ENCODE results near the gene TSPAN9. TPM values are rescaled to one million over a fixed set of nuclear protein-coding genes. Genes with fewer than 3 reads are reported as not detected.

The TSPAN9 gene
- total RNA-seq, 1 donor from 2014 or later = 114 TPM

DNA sequence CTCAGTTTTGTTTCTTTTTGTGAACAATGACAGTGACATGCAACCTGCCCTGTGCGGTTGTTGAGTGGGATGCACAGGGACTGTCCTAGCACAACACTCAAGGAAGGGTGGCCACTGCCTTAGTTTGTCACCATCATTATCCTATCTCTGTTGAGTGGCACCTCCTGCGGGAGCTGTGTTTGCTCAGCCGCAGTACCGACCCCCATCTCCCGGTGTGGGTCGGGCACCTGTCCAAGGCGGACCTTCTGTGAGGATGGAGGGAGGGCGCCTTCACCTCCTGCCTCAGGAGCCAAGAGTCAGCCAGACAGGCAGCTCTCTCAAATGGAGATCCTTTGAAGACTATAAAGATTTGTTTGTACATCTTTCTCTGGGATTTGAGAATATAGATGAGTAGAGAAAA is 142.1 kb downstream of the TSPAN9 start:
- Mint-ChIP-seq H3K27ac (ENCODE audit: unreplicated experiment) (peak overlapping the region; percentile 83), H3K27me3 (ENCODE audit: unreplicated experiment) (no peaks in the 10 kb centered on the region), H3K4me1 (ENCODE audit: unreplicated experiment) (peaks cover 63% of the 10 kb centered on the region), H3K36me3 (ENCODE audit: unreplicated experiment) (peaks cover 6% of the 10 kb centered on the region), H3K4me3 (ENCODE audit: unreplicated experiment) (no peak overlapping the region), H3K9me3 (ENCODE audit: unreplicated experiment) (no peaks in the 10 kb centered on the region)
- DNase-seq (ENCODE audit: extremely low spot score, unreplicated experiment) = no peak
- TF ChIP-seq, protein P1, sequence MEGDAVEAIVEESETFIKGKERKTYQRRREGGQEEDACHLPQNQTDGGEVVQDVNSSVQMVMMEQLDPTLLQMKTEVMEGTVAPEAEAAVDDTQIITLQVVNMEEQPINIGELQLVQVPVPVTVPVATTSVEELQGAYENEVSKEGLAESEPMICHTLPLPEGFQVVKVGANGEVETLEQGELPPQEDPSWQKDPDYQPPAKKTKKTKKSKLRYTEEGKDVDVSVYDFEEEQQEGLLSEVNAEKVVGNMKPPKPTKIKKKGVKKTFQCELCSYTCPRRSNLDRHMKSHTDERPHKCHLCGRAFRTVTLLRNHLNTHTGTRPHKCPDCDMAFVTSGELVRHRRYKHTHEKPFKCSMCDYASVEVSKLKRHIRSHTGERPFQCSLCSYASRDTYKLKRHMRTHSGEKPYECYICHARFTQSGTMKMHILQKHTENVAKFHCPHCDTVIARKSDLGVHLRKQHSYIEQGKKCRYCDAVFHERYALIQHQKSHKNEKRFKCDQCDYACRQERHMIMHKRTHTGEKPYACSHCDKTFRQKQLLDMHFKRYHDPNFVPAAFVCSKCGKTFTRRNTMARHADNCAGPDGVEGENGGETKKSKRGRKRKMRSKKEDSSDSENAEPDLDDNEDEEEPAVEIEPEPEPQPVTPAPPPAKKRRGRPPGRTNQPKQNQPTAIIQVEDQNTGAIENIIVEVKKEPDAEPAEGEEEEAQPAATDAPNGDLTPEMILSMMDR (IDR thresholded peaks at IDR 0.05) = no peak

DNA sequence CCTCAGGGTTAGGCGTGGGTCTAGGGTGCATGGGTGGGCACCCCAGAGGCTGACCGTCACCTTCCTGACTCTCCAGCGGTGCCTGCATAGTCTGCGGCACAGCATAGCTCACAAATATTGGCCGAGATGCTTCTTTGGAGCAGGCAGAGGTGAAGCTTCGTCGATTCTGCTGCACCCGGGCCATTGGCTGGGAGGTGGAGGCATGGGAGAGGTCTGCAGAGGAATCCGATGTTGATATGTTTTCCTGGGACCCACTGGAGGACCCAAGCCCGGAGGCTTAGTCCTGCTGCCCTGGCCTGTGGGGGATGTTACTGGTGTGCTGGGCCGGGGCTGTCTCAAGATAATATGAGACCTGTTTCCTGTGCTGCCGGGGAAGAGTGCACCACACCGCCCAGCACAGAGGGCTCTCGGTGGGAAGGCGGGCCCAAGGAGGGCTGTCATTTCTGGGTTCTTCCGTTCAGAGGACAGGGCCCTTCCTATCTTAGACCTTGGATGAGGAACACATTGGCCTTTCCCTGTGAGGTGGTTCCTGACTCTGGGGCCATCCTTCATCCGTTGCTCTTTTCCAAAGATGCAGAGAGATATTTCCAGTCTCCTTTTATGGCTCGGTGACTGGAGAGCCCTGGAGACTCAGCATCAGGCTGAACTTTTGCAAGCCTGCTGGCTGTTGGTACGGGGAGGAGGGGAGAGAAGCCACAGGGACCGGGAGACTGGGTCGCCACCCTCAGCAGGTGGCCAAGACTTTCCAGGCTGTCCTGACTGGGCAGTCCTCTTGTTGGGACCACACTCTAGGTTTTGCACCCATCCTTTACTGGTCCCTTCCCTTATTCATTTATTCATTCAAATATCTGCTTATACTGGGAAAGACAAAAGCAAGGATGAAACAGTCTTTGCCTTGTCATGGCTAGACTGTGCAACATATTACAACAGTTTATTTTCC is 143.5 kb downstream of the TSPAN9 start:
- Mint-ChIP-seq H3K27me3 (ENCODE audit: unreplicated experiment) (no peaks in the 10 kb centered on the region), H3K27ac (ENCODE audit: unreplicated experiment) (no peak overlapping the region), H3K9me3 (ENCODE audit: unreplicated experiment) (no peaks in the 10 kb centered on the region), H3K4me1 (ENCODE audit: unreplicated experiment) (peaks cover 71% of the 10 kb centered on the region), H3K36me3 (ENCODE audit: unreplicated experiment) (peaks cover 3% of the 10 kb centered on the region), H3K4me3 (ENCODE audit: unreplicated experiment) (no peak overlapping the region)
- TF ChIP-seq, protein P1 (IDR thresholded peaks at IDR 0.05) = no peak
- no peak for DNase-seq (ENCODE audit: extremely low spot score, unreplicated experiment)

DNA sequence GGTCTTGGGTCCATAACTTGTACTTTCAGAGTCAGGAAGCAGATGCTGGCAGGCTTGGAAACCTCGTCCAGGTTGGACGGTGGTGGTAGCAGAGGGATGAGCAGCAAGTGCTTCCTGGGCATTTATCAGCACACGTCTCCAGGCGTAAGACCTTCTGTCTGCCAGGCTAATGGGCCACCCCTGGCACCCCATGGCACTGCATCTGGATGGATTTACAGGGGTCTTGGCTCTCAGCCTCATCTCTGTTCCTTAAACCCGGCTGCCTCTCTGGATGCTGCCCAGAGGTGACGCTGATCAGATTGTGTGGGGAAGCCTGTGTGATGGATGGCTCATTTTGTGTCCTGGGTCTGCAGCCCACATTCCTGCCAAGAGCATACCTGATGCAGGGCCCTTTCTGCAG is 145.1 kb downstream of the TSPAN9 start:
- Mint-ChIP-seq H3K4me1 (ENCODE audit: unreplicated experiment) (peaks cover 69% of the 10 kb centered on the region), H3K27me3 (ENCODE audit: unreplicated experiment) (no peaks in the 10 kb centered on the region), H3K9me3 (ENCODE audit: unreplicated experiment) (no peaks in the 10 kb centered on the region), H3K27ac (ENCODE audit: unreplicated experiment) (no peak overlapping the region), H3K36me3 (ENCODE audit: unreplicated experiment) (peaks cover 3% of the 10 kb centered on the region), H3K4me3 (ENCODE audit: unreplicated experiment) (no peak overlapping the region)
- TF ChIP-seq, protein P1 (IDR thresholded peaks at IDR 0.05) = no peak
- no peak for DNase-seq (ENCODE audit: extremely low spot score, unreplicated experiment)

DNA sequence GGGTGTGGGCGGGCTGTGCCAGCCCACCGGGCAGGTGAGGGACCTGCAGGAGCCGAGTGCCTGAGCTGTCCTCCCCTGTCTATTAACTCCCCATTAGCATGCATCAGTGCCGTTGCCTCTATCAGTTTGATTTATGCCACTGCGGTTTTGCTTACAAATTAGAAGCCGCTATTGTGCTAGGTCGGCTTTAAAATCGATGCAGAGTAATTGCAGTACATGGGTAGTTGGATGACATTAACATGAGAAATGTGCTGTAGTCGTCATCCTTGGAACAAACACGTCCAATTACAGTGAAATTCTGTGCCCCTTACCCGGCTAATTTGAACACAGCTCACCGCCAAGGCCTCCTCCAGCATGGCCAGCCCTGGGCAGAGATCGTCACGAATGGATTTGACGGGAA is 145.8 kb downstream of the TSPAN9 start:
- H3K4me3 Mint-ChIP-seq (ENCODE audit: unreplicated experiment) = no peak overlapping the region
- TF ChIP-seq, protein P1 (IDR thresholded peaks at IDR 0.05) = no peak
- H3K9me3 Mint-ChIP-seq (ENCODE audit: unreplicated experiment) = no peaks in the 10 kb centered on the region
- peaks cover 69% of the 10 kb centered on the region for H3K4me1 Mint-ChIP-seq (ENCODE audit: unreplicated experiment)
- peaks cover 3% of the 10 kb centered on the region for H3K36me3 Mint-ChIP-seq (ENCODE audit: unreplicated experiment)
- H3K27me3 Mint-ChIP-seq (ENCODE audit: unreplicated experiment) = no peaks in the 10 kb centered on the region
- no peak overlapping the region for H3K27ac Mint-ChIP-seq (ENCODE audit: unreplicated experiment)
- no peak for DNase-seq (ENCODE audit: extremely low spot score, unreplicated experiment)
